ENCODE measurements around the gene MCM9. TPM values are rescaled to one million over a fixed set of nuclear protein-coding genes. Genes with fewer than 3 reads are reported as not detected.

MCM9 gene
- total RNA-seq, 6 experiments from 2014 or later, result 4.3 to 7.6 (median 6.9) TPM

- DNase-seq, result peak; percentile 42 to 64 (median 59)
- ATAC-seq, result peak in 3 of 4 donors; percentile 35 to 64 (median 59)
- WGBS (ENCODE audit: insufficient coverage, low coverage, low lambda C conversion rate, missing lambda C conversion rate), result 45% methylated on average over 5 of the region's 5 CpGs
- TF ChIP-seq POLR2A (IDR thresholded peaks at IDR 0.05) (no peak), CTCF (IDR thresholded peaks at IDR 0.05) (no peak)
- Histone ChIP-seq H3K4me1 (no peaks in the 10 kb centered on the region), H3K4me3 (no peak overlapping the region), H3K27me3 (no peaks in the 10 kb centered on the region), H3K36me3 (no peaks in the 10 kb centered on the region), H3K9me3 (no peaks in the 10 kb centered on the region), H3K27ac (no peak overlapping the region)
- intact Hi-C loops (cut with DNase I), result no loop called here
Observed at GRCh38 chr6:118980063-118980462, 45.1 kb upstream of the MCM9 start.

- no peaks in the 10 kb centered on the region for H3K4me1 ChIP-seq
- no peak overlapping the region for H3K4me3 ChIP-seq
- no peaks in the 10 kb centered on the region for H3K9me3 ChIP-seq
- DNase-seq (no peak), ATAC-seq (no peak)
- WGBS (ENCODE audit: insufficient coverage, low coverage, low lambda C conversion rate, missing lambda C conversion rate), result 86% methylated on average over 1 of the region's 1 CpG
- no peaks in the 10 kb centered on the region for H3K36me3 ChIP-seq
- no peak for TF ChIP-seq CTCF (IDR thresholded peaks at IDR 0.05)
- no peak for TF ChIP-seq POLR2A (IDR thresholded peaks at IDR 0.05)
- intact Hi-C loops (cut with DNase I), result loop anchor here in 1 of 2 donors (5.0 kb wide), 1 partner anchor 133 kb away; no protein-coding TSS in a partner anchor
- no peak overlapping the region for H3K27ac ChIP-seq
- H3K27me3 ChIP-seq, result no peaks in the 10 kb centered on the region
Observed at GRCh38 chr6:118974790-118975189, 39.8 kb upstream of the MCM9 start.

- H3K4me1 ChIP-seq, result no peaks in the 10 kb centered on the region
- TF ChIP-seq CTCF (IDR thresholded peaks at IDR 0.05) (no peak), POLR2A (IDR thresholded peaks at IDR 0.05) (no peak)
- ATAC-seq (no peak), DNase-seq (no peak)
- H3K4me3 ChIP-seq, result no peak overlapping the region
- no peaks in the 10 kb centered on the region for H3K36me3 ChIP-seq
- 100% methylated on average over 1 of the region's 1 CpG for WGBS (ENCODE audit: insufficient coverage, low coverage, low lambda C conversion rate, missing lambda C conversion rate)
- H3K27me3 ChIP-seq, result no peaks in the 10 kb centered on the region
- intact Hi-C loops (cut with DNase I), result loop anchor here in 1 of 2 donors (5.0 kb wide), 1 partner anchor 136 kb away; no protein-coding TSS in a partner anchor
- H3K27ac ChIP-seq, result no peak overlapping the region
- H3K9me3 ChIP-seq, result no peaks in the 10 kb centered on the region
Observed at GRCh38 chr6:118971682-118972081, 36.7 kb upstream of the MCM9 start.

- intact Hi-C loops (cut with DNase I), result loop anchor here in 1 of 2 donors (5.0 kb wide), 1 partner anchor 136 kb away; no protein-coding TSS in a partner anchor
- 95% methylated on average over 3 of the region's 3 CpGs for WGBS (ENCODE audit: insufficient coverage, low coverage, low lambda C conversion rate, missing lambda C conversion rate)
Observed at GRCh38 chr6:118970866-118971265, 35.9 kb upstream of the MCM9 start.

More at GRCh38 chr6:118970866-118971265, 35.9 kb upstream of the MCM9 start:
- H3K36me3 ChIP-seq, result no peaks in the 10 kb centered on the region
- DNase-seq, result no peak
- TF ChIP-seq POLR2A (IDR thresholded peaks at IDR 0.05) (no peak), CTCF (IDR thresholded peaks at IDR 0.05) (no peak)
- no peaks in the 10 kb centered on the region for H3K4me1 ChIP-seq
- ATAC-seq, result no peak
- H3K4me3 ChIP-seq, result no peak overlapping the region
- no peak overlapping the region for H3K27ac ChIP-seq
- H3K27me3 ChIP-seq, result no peaks in the 10 kb centered on the region
- H3K9me3 ChIP-seq, result no peaks in the 10 kb centered on the region

Measured in right lobe of liver (tissue), 6 donors.